ENCODE data around the gene GMEB1. TPM values are rescaled to one million over a fixed set of nuclear protein-coding genes. Genes with fewer than 3 reads are reported as not detected.

The GMEB1 gene, protein sequence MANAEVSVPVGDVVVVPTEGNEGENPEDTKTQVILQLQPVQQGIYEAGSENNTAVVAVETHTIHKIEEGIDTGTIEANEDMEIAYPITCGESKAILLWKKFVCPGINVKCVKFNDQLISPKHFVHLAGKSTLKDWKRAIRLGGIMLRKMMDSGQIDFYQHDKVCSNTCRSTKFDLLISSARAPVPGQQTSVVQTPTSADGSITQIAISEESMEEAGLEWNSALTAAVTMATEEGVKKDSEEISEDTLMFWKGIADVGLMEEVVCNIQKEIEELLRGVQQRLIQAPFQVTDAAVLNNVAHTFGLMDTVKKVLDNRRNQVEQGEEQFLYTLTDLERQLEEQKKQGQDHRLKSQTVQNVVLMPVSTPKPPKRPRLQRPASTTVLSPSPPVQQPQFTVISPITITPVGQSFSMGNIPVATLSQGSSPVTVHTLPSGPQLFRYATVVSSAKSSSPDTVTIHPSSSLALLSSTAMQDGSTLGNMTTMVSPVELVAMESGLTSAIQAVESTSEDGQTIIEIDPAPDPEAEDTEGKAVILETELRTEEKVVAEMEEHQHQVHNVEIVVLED
- 20.2 and 22.0 TPM in 2 replicates for total RNA-seq (2014; rRNA removed; shearing (Covaris generic))
- 9.3 and 13.3 TPM in 2 replicates for polyA plus RNA-seq (2016; fragmentation: Nextera tagmentation; extraction: Ambion mirVana)
- long read RNA-seq, full-length matches to known transcripts, result 12 of 19 reads
- long read RNA-seq, partial matches to known transcripts, result 2 of 19 reads
- long read RNA-seq, other reads (novel, unspliced or antisense), result 5 of 19 reads

- ATAC-seq, result peak; percentile 79
- peaks cover 15% of the 10 kb centered on the region for H3F3A ChIP-seq (replicated peaks; ENCODE audit: low read depth)
- H3K27me3 Mint-ChIP-seq (ENCODE audit: insufficient read depth, low read depth, poor library complexity), result peaks cover 9% of the 10 kb centered on the region
- H3K4me2 ChIP-seq, result peak within 1 kb of the TSS; percentile 97
- H3K4me1 Mint-ChIP-seq, result peaks cover 25% of the 10 kb centered on the region
- no peaks in the 10 kb centered on the region; the same call in 1 of the 2 replicates for H3K36me3 ChIP-seq (ENCODE audit: insufficient read depth)
- peak within 1 kb of the TSS; percentile 90 for H3K4me3 Mint-ChIP-seq
- peaks cover 32% of the 10 kb centered on the region for H3K4me1 ChIP-seq (ENCODE audit: insufficient read depth)
- H3K9me3 Mint-ChIP-seq, result no peaks in the 10 kb centered on the region
- H3K27me3 ChIP-seq (ENCODE audit: insufficient read depth), result no peaks in the 10 kb centered on the region
- no peaks in the 10 kb centered on the region for H3K9me2 ChIP-seq (ENCODE audit: insufficient read depth)
- peak within 1 kb of the TSS; percentile 94 for H3K4me3 ChIP-seq
- H2AFZ ChIP-seq, result peak within 1 kb of the TSS; percentile 90
- H3K27ac Mint-ChIP-seq, result peak within 1 kb of the TSS; percentile 94
- peak within 1 kb of the TSS; percentile 97 for H3K27ac ChIP-seq (ENCODE audit: low read depth)
- H4K20me1 ChIP-seq (replicated peaks; ENCODE audit: insufficient read depth), result peaks cover 5% of the 10 kb centered on the region; the same call in 1 of the 2 replicates
- no peaks in the 10 kb centered on the region; the same call in 2 of the 3 replicates for H3K36me3 Mint-ChIP-seq (ENCODE audit: low read depth)
- H3K79me2 ChIP-seq (replicated peaks; ENCODE audit: insufficient read depth), result peaks cover 39% of the 10 kb centered on the region
- peak; percentile 94 for DNase-seq (ENCODE audit: low spot score)
- TF ChIP-seq NANOG (IDR thresholded peaks at IDR 0.05; ENCODE audit: borderline replicate concordance) (no peak), POLR2AphosphoS5 (IDR thresholded peaks at IDR 0.05; ENCODE audit: low read depth) (no peak; the same call in 1 of the 2 replicates), EZH2phosphoT487 (IDR thresholded peaks at IDR 0.05; ENCODE audit: unreplicated experiment) (no peak), CREB1 (CRISPR knock-in tag; IDR thresholded peaks at IDR 0.05; ENCODE audit: low read depth) (no peak), ZNF114 (CRISPR knock-in tag; IDR thresholded peaks at IDR 0.05) (no peak), ETS1 (IDR thresholded peaks at IDR 0.05) (no peak), JUNB (IDR thresholded peaks at IDR 0.05; ENCODE audit: unreplicated experiment) (no peak), REST (IDR thresholded peaks at IDR 0.05; ENCODE audit: unreplicated experiment) (no peak)
- TF ChIP-seq, protein P1, sequence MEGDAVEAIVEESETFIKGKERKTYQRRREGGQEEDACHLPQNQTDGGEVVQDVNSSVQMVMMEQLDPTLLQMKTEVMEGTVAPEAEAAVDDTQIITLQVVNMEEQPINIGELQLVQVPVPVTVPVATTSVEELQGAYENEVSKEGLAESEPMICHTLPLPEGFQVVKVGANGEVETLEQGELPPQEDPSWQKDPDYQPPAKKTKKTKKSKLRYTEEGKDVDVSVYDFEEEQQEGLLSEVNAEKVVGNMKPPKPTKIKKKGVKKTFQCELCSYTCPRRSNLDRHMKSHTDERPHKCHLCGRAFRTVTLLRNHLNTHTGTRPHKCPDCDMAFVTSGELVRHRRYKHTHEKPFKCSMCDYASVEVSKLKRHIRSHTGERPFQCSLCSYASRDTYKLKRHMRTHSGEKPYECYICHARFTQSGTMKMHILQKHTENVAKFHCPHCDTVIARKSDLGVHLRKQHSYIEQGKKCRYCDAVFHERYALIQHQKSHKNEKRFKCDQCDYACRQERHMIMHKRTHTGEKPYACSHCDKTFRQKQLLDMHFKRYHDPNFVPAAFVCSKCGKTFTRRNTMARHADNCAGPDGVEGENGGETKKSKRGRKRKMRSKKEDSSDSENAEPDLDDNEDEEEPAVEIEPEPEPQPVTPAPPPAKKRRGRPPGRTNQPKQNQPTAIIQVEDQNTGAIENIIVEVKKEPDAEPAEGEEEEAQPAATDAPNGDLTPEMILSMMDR (conservative IDR thresholded peaks at IDR 0.05; ENCODE audit: low read depth in 2 of 2), result no peak
- TF ChIP-seq, protein P2, sequence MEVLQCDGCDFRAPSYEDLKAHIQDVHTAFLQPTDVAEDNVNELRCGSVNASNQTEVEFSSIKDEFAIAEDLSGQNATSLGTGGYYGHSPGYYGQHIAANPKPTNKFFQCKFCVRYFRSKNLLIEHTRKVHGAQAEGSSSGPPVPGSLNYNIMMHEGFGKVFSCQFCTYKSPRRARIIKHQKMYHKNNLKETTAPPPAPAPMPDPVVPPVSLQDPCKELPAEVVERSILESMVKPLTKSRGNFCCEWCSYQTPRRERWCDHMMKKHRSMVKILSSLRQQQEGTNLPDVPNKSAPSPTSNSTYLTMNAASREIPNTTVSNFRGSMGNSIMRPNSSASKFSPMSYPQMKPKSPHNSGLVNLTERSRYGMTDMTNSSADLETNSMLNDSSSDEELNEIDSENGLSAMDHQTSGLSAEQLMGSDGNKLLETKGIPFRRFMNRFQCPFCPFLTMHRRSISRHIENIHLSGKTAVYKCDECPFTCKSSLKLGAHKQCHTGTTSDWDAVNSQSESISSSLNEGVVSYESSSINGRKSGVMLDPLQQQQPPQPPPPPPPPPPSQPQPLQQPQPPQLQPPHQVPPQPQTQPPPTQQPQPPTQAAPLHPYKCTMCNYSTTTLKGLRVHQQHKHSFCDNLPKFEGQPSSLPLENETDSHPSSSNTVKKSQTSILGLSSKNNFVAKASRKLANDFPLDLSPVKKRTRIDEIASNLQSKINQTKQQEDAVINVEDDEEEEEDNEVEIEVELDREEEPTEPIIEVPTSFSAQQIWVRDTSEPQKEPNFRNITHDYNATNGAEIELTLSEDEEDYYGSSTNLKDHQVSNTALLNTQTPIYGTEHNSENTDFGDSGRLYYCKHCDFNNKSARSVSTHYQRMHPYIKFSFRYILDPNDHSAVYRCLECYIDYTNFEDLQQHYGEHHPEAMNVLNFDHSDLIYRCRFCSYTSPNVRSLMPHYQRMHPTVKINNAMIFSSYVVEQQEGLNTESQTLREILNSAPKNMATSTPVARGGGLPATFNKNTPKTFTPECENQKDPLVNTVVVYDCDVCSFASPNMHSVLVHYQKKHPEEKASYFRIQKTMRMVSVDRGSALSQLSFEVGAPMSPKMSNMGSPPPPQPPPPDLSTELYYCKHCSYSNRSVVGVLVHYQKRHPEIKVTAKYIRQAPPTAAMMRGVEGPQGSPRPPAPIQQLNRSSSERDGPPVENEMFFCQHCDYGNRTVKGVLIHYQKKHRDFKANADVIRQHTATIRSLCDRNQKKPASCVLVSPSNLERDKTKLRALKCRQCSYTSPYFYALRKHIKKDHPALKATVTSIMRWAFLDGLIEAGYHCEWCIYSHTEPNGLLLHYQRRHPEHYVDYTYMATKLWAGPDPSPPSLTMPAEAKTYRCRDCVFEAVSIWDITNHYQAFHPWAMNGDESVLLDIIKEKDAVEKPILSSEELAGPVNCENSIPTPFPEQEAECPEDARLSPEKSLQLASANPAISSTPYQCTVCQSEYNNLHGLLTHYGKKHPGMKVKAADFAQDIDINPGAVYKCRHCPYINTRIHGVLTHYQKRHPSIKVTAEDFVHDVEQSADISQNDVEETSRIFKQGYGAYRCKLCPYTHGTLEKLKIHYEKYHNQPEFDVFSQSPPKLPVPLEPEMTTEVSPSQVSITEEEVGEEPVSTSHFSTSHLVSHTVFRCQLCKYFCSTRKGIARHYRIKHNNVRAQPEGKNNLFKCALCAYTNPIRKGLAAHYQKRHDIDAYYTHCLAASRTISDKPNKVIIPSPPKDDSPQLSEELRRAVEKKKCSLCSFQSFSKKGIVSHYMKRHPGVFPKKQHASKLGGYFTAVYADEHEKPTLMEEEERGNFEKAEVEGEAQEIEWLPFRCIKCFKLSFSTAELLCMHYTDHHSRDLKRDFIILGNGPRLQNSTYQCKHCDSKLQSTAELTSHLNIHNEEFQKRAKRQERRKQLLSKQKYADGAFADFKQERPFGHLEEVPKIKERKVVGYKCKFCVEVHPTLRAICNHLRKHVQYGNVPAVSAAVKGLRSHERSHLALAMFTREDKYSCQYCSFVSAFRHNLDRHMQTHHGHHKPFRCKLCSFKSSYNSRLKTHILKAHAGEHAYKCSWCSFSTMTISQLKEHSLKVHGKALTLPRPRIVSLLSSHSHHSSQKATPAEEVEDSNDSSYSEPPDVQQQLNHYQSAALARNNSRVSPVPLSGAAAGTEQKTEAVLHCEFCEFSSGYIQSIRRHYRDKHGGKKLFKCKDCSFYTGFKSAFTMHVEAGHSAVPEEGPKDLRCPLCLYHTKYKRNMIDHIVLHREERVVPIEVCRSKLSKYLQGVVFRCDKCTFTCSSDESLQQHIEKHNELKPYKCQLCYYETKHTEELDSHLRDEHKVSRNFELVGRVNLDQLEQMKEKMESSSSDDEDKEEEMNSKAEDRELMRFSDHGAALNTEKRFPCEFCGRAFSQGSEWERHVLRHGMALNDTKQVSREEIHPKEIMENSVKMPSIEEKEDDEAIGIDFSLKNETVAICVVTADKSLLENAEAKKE (CRISPR knock-in tag; IDR thresholded peaks at IDR 0.05), result no peak
Measured at GRCh38 chr1:28668191-28668955, at the start of gene GMEB1. TSS of gene GMEB1 (plus strand) at chr1:28668784. CDS start at chr1:28683613, 14,829 bp downstream.

Measured in GM23338 (cell line).